ENCODE results near the gene MLN.
A peak's percentile ranks its signal among the peaks of the same experiment; 100 is the strongest.

MLN gene

DNA sequence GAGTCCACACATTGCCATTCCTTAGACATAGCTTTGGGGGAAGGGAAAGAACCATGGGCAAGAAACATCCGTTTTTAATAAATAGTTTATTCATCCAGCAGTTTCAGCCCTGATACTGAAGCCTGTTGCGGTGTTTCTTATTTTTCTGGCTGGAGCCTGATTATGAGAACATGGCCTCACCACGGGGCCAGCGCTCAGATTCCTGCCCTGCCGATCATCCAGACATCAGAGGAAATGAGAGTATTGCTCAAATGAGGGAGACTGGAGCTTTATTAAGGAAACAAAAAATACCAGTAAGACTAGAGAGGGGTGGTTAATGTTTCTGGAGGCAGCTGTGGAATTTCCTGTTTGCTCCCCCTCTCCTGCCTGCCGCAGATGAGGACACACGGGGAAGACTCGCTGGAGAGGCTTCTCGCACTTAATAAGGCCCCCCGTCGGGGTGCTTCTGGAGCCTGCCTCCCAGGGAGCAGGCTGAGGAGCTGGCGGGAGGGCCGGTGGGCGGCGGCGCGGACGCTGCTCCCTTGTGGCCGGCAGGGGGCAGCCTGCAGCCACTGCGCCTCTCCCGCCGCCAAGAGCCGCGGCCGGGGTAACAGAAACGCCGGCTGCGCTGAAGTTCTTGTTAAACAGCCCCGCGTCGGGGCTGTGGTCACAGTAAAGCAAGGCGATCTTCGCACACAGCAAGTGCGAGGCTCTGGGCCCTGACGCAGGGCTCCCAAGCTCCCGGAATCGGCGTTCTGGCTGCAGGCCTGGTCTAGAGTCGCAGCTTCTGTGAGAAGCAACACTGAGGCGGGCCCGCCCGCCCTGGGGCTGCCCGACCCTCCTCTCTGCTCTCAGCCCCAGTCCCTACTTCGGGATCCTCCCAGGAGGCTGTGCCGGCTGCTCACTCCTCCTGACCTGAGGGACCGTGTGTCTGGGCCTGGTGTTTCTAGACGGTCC is 32.4 kb downstream of the MLN start:
- no peak overlapping the region for H3K4me3 Mint-ChIP-seq
- H3K27me3 Mint-ChIP-seq (ENCODE audit: low read depth), result no peaks in the 10 kb centered on the region
- H3K9me3 Mint-ChIP-seq, result no peaks in the 10 kb centered on the region
- DNase-seq (ENCODE audit: low spot score), result peak; percentile 46
- no peak overlapping the region for H3K27ac Mint-ChIP-seq
- H3K36me3 Mint-ChIP-seq (ENCODE audit: low read depth), result peaks cover 30% of the 10 kb centered on the region
- peaks cover 8% of the 10 kb centered on the region for H3K4me1 Mint-ChIP-seq (ENCODE audit: low read depth)

DNA sequence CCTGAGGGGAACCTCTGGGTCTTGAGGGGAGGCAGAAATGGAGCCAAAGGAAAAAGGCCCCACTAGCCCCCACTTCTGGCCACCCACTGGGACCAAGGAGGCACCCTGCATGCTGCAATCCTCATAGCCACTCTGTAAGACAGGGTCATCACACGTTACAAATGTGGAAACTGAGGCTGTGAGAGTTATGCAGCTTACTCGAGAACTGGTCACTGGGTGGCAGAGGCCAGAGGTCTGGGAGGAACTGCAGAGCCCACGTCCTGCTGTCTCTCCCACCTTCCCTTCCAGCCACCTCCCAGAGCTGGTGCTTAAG is 33.0 kb downstream of the MLN start:
- H3K36me3 Mint-ChIP-seq (ENCODE audit: low read depth), result peaks cover 24% of the 10 kb centered on the region
- no peaks in the 10 kb centered on the region for H3K27me3 Mint-ChIP-seq (ENCODE audit: low read depth)
- peaks cover 8% of the 10 kb centered on the region for H3K4me1 Mint-ChIP-seq (ENCODE audit: low read depth)
- H3K9me3 Mint-ChIP-seq, result no peaks in the 10 kb centered on the region
- no peak overlapping the region for H3K4me3 Mint-ChIP-seq
- no peak overlapping the region for H3K27ac Mint-ChIP-seq
- no peak for DNase-seq (ENCODE audit: low spot score)

DNA sequence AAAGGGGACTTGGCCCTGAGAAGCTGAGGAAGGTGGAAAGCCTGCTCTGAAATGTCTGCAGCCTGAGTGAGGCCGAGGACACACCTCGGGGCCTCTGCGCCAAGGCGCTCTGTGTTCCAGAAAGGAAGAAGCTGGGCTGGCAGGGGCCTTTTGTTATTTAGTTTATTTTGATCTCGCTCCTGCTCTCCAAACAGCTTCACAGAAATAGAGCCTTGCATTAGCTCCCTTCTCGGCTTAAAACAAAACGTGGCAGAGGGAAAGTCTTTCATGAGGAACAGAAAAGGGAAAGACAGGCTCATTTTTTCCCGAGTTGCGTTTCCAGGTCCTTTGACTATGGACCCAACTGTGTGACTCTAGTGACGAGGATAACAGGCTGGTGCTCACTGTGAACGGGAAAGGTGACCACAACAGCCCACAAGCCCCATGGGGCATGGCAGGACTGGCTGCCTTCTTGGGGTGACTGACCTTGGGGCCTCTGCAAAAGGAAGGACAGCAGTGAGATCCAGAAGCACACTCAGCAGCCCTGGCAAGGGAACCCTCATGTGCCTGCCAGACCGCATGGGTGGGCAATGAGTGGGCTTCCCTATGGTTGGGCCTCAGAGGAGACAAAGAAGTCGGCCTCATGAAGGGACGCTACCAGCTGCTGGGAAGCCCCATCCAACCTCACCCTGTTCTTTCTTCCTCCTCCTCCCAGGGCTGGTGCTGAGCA is 33.5 kb downstream of the MLN start:
- H3K9me3 Mint-ChIP-seq, result no peaks in the 10 kb centered on the region
- no peaks in the 10 kb centered on the region for H3K27me3 Mint-ChIP-seq (ENCODE audit: low read depth)
- no peak overlapping the region for H3K4me3 Mint-ChIP-seq
- no peak overlapping the region for H3K27ac Mint-ChIP-seq
- H3K4me1 Mint-ChIP-seq (ENCODE audit: low read depth), result peaks cover 8% of the 10 kb centered on the region
- DNase-seq (ENCODE audit: low spot score), result no peak
- peaks cover 20% of the 10 kb centered on the region for H3K36me3 Mint-ChIP-seq (ENCODE audit: low read depth)

DNA sequence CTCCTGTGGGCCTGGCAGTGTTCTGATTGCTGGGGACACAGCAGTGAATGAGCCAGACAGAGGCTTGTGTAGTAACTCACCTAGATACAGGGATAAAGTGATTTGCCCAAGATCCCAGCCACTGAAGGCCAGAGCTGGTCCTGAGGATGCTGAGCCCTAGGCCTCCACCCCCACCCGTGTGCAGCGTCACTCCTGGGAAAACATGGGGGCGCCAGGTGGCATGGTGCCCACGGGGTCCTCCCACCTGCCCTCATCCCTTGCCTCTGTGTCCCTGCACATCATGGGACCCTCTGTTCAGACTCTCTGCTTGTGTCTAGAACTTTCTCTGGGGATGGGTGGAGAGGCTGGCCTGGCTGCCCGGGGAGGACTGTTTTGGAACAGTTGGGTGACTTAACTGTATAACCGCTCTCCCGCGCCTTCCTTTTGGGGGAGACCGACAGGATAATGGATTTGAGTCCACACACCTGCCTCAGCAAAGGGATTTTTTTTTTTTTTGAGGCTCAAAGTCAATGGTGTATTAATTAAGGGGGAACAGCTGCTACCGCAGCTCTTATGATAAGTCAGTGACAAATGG is 34.5 kb downstream of the MLN start:
- H3K4me1 Mint-ChIP-seq (ENCODE audit: low read depth), result peaks cover 8% of the 10 kb centered on the region
- no peaks in the 10 kb centered on the region for H3K9me3 Mint-ChIP-seq
- peaks cover 11% of the 10 kb centered on the region for H3K36me3 Mint-ChIP-seq (ENCODE audit: low read depth)
- H3K4me3 Mint-ChIP-seq, result no peak overlapping the region
- no peaks in the 10 kb centered on the region for H3K27me3 Mint-ChIP-seq (ENCODE audit: low read depth)
- H3K27ac Mint-ChIP-seq, result no peak overlapping the region
- no peak for DNase-seq (ENCODE audit: low spot score)

DNA sequence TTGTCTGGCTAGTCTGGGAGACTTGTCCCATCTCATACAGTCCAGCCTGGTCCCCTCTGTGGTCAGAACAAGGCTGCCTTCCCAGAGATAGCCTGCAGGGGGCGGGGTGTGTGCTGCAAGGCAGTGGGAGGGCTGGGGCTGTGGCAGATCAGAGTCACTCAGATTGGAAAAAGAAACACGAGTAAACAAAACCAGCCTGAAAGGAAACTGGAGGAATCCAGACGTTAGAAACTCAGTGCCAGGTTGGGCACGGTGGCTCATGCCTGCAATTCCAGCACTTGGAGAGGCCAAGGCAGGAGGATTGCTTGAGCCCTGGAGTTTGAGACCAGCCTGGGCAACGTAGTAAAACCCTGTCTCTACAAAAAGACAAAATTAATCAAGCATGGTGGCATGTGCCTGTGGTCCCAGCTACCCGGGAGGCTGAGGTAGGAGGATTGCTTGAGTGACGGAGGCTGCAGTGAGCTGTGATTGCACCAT is 35.1 kb downstream of the MLN start:
- no peak overlapping the region for H3K4me3 Mint-ChIP-seq
- H3K4me1 Mint-ChIP-seq (ENCODE audit: low read depth), result peaks cover 8% of the 10 kb centered on the region
- H3K27me3 Mint-ChIP-seq (ENCODE audit: low read depth), result no peaks in the 10 kb centered on the region
- no peaks in the 10 kb centered on the region for H3K9me3 Mint-ChIP-seq
- no peak overlapping the region for H3K27ac Mint-ChIP-seq
- DNase-seq (ENCODE audit: low spot score), result peak; percentile 57
- peaks cover 11% of the 10 kb centered on the region for H3K36me3 Mint-ChIP-seq (ENCODE audit: low read depth)

DNA sequence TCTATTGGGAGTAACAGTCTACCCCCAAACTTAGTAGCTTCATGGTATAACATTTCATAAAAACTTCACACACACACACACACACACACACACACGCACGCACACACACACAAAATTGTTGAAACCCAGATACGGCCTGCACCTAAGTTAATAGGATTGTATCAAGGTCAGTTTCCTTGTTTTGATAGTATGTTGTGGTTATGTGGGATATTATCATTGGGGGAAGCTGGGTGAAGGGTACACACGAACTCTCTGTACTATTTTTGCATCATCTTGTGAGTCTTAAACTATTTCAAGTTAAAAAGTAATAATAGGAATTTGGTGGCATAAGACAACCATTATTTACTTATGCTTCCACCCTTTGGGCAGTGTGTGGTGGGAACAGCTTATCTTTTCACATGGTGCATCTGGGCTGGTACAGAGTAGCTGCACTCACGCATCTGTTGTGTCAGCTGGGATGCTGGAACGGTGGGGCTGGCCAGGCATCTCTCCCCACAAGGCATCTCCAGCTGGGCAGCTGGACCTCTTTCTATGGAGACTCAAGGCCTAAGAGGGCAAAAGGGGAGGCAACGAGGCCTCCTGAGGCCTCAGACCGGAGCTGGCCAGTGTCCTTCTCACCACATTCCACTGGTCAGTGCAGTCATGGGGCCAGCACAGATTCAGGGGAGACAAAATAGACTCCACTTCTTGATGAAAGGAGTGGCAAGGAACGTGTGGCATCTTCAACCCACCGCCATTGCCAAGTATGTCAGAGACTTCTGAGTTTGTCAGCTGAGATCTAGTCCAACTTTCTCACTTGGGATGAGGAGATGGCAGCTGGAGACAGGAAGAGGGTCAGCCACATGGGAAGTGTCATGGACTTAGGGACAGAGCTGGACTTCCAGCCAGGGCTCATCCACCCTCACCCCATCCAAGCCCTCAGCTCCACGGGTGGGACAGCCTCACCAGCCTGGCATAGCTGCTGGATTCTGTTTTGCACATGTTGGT is 36.6 kb downstream of the MLN start:
- Mint-ChIP-seq H3K27ac (no peak overlapping the region), H3K36me3 (ENCODE audit: low read depth) (peaks cover 5% of the 10 kb centered on the region), H3K4me1 (ENCODE audit: low read depth) (peaks cover 8% of the 10 kb centered on the region), H3K9me3 (no peaks in the 10 kb centered on the region), H3K4me3 (no peak overlapping the region), H3K27me3 (ENCODE audit: low read depth) (no peaks in the 10 kb centered on the region)
- DNase-seq (ENCODE audit: low spot score), result no peak

DNA sequence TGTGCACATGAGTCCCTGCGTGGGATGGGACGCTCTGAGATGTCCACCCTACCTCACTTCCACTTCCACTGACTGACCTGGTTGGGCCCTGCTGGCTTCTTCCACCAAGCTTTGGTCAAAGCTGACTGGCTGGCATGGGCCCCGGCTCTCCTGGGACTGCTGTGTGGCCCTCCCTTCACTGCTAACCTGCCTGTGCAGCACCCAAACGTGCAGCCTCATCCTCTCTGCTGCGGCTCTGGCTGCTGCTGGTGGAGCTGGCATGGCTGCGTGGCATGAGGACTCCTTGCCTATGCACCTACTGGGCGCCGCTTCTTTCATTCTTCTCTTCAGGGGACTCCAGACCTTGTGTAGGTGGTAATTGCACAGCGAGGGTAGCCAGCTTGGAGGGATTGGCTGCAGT is 38.4 kb downstream of the MLN start:
- no peaks in the 10 kb centered on the region for H3K27me3 Mint-ChIP-seq (ENCODE audit: low read depth)
- H3K4me1 Mint-ChIP-seq (ENCODE audit: low read depth), result peaks cover 4% of the 10 kb centered on the region
- H3K4me3 Mint-ChIP-seq, result no peak overlapping the region
- no peaks in the 10 kb centered on the region for H3K36me3 Mint-ChIP-seq (ENCODE audit: low read depth)
- no peak for DNase-seq (ENCODE audit: low spot score)
- no peak overlapping the region for H3K27ac Mint-ChIP-seq
- no peaks in the 10 kb centered on the region for H3K9me3 Mint-ChIP-seq

DNA sequence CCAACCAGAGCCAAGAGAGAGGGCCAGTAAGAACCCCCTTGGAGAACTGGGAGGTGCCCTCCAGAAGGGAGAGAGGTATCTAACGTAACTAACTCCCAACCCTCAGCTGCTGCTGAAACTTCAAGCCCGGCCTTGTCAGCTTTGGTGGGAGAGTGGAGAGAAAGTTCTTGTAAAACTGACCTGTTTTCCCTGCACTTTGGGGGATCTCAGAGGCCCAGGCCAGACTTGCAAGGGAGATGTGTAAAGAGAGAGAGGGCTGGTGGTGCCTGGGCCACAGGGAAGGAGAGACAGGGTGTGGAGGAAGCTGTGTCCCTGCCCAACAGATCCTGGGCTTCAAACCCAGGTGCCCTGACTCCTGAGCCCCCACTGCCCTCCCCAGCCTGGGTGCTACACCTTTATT is 39.8 kb downstream of the MLN start:
- no peak for DNase-seq (ENCODE audit: low spot score)
- no peak overlapping the region for H3K4me3 Mint-ChIP-seq
- no peaks in the 10 kb centered on the region for H3K27me3 Mint-ChIP-seq (ENCODE audit: low read depth)
- H3K27ac Mint-ChIP-seq, result no peak overlapping the region
- no peaks in the 10 kb centered on the region for H3K36me3 Mint-ChIP-seq (ENCODE audit: low read depth)
- H3K9me3 Mint-ChIP-seq, result no peaks in the 10 kb centered on the region
- peaks cover 4% of the 10 kb centered on the region for H3K4me1 Mint-ChIP-seq (ENCODE audit: low read depth)

DNA sequence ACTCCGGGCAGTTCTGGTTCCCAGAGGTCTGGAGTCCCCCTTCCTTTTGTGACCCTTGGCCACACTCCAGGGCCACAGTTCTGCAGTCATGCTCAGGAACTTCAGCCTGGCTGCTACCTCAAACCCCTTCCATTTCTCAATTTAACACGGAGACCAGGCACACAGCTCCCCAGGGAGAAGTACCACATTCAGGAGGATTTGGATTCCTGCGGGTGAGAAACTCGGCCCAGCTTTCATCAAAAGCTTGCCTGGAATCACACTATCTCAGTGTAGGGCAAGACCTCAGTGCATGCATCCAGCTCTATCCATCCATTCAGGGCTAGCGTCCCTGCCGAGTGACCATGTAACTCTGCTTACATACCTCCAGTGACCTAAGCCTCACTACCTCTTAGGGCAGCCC is 40.3 kb downstream of the MLN start:
- no peaks in the 10 kb centered on the region for H3K9me3 Mint-ChIP-seq
- DNase-seq (ENCODE audit: low spot score), result no peak
- H3K4me3 Mint-ChIP-seq, result no peak overlapping the region
- no peaks in the 10 kb centered on the region for H3K27me3 Mint-ChIP-seq (ENCODE audit: low read depth)
- no peak overlapping the region for H3K27ac Mint-ChIP-seq
- no peaks in the 10 kb centered on the region for H3K36me3 Mint-ChIP-seq (ENCODE audit: low read depth)
- H3K4me1 Mint-ChIP-seq (ENCODE audit: low read depth), result peaks cover 1% of the 10 kb centered on the region

DNA sequence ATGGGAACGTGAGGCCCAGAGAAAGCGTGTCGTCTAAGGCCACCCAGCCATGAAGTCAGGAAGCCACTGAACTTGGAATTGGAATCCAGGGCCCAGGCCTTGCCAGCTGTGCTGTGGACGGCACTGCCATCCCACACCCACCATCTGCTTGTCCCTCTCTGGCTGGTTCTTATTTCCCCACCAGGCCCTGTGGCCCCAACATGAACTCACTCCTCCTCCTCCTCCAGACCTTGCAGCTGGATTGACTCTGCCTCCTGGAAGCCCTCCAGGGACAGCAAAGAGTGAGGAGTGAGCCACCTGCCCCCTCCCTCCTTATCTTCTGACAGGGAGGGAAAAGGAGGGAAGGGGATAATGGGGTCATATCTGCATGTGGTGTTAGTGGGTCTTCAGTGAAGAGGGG is 41.1 kb downstream of the MLN start:
- no peak for DNase-seq (ENCODE audit: low spot score)
- Mint-ChIP-seq H3K36me3 (ENCODE audit: low read depth) (no peaks in the 10 kb centered on the region), H3K27me3 (ENCODE audit: low read depth) (no peaks in the 10 kb centered on the region), H3K4me1 (ENCODE audit: low read depth) (no peaks in the 10 kb centered on the region), H3K27ac (no peak overlapping the region), H3K4me3 (no peak overlapping the region), H3K9me3 (no peaks in the 10 kb centered on the region)

DNA sequence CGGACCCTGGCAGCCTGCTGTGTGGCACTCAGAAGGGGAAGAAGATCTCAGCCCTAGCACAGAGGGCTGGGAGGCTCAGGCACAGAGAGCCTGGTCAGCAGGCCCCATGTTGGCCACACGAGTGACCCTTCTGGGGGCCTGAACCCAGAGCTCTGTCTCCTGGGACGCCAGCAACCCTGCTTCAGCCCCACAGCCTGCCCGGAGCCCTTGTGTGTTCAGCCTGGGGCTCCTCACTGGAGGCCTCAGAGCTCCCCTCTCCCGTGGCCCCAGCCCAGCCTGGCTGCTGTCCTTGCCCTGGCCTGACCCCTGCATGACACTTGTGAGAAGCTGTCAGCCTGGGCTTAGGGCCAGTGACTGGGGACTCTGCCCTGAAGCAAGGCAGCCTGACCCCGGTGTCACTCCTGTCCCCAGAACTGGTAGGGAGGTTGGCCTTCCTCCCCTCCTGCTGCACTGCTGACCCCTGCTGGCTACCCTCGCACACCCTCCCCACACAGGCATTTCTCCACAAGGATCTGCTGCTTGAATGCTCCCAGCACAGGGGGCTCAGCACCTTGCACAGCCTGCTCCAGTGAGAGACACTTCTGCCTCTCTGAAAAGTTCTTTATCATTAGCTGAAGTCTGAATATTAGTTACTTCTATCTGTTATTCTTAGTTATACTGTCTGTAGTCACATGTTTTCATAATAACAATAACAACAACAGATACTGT is 41.7 kb downstream of the MLN start:
- no peaks in the 10 kb centered on the region for H3K4me1 Mint-ChIP-seq (ENCODE audit: low read depth)
- no peaks in the 10 kb centered on the region for H3K9me3 Mint-ChIP-seq
- no peak overlapping the region for H3K4me3 Mint-ChIP-seq
- no peaks in the 10 kb centered on the region for H3K36me3 Mint-ChIP-seq (ENCODE audit: low read depth)
- DNase-seq (ENCODE audit: low spot score), result no peak
- H3K27ac Mint-ChIP-seq, result no peak overlapping the region
- no peaks in the 10 kb centered on the region for H3K27me3 Mint-ChIP-seq (ENCODE audit: low read depth)

DNA sequence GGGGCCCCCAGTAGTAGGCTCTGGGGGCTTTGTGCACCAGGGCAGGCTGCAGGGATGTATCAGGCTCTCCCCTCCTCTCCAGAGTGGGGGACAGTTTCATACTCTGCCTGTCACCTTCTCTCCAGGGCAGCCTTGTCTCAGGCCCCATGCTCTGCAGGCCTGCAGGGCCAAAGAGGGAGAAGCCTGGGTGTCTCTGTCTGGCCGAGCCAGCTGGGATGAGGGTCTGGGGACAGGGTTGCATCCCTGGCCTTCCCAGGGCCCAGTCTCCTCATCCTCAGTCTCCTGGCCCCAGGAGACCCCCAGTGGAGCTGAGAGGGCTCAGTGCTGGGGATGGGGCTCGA is 42.3 kb downstream of the MLN start:
- no peaks in the 10 kb centered on the region for H3K27me3 Mint-ChIP-seq (ENCODE audit: low read depth)
- H3K4me3 Mint-ChIP-seq, result no peak overlapping the region
- DNase-seq (ENCODE audit: low spot score), result no peak
- H3K27ac Mint-ChIP-seq, result no peak overlapping the region
- no peaks in the 10 kb centered on the region for H3K9me3 Mint-ChIP-seq
- no peaks in the 10 kb centered on the region for H3K36me3 Mint-ChIP-seq (ENCODE audit: low read depth)
- no peaks in the 10 kb centered on the region for H3K4me1 Mint-ChIP-seq (ENCODE audit: low read depth)

Measured in T-helper 2 cell treated with Interferon-gamma antibody and Interleukin-4, amounts not matched to agents 5 μg/mL and 100 μg/mL, for 36 hours (primary cell).